Tibial artery (tissue), 4 donors: ENCODE data around the gene PPL.

Experiments used
- DNase-seq, 2 donors: peaks; one replicate each; pipeline ENCODE4 v3.0.0-alpha.2; 2019
- H3K27ac ChIP-seq, 2 donors: fragments of 200-600 bp; sonication (generic) in 1 of 2; 1 replicate in 1 of 2; 2 replicates in 1 of 2; pipeline ENCODE4 v1.5.1; 2018 to 2019; ENCODE audit warnings: mild to moderate bottlenecking in 1 of 2
- H3K27me3 ChIP-seq, 2 donors: fragments of 200-600 bp; sonication (generic) in 1 of 2; one replicate each; pipeline versions ENCODE4 v1.5.1 to v1.6.0; 2016 to 2019
- H3K36me3 ChIP-seq, 3 donors: fragments of 200-600 bp; sonication (generic) in 2 of 3; one replicate each; pipeline ENCODE4 v1.5.1; 2016 to 2019; ENCODE audit warnings: mild to moderate bottlenecking in 2 of 3
- H3K4me1 ChIP-seq, 4 donors: fragments of 200-600 bp; sonication (generic) in 2 of 4; 1 replicate in 3 of 4; 2 replicates in 1 of 4; pipeline ENCODE4 v1.5.1; 2016 to 2019
- H3K4me3 ChIP-seq, 2 donors: fragments of 200-600 bp; sonication (generic) in 1 of 2; 1 replicate in 1 of 2; 2 replicates in 1 of 2; pipeline ENCODE4 v1.5.1; 2018 to 2019; ENCODE audit warnings: mild to moderate bottlenecking in 2 of 2
- H3K9me3 ChIP-seq, 3 donors: fragments of 200-600 bp; sonication (generic) in 1 of 3; one replicate each; pipeline ENCODE4 v1.5.1; 2016 to 2019
- CTCF ChIP-seq, 2 experiments: fragments of 200-600 bp in 1 of 2; fragments of 450-650 bp in 1 of 2; IDR thresholded peaks; one replicate each; pipeline ENCODE4 v1.5.1; 2017 to 2019; ENCODE audit warnings: antibody characterized with exemption in 2 of 2, mild to moderate bottlenecking in 1 of 2, moderate library complexity in 1 of 2
- intact Hi-C: fragments of 100-400 bp; cut with DNase I; formaldehyde crosslinking; loops from one replicate; pipeline ENCODE4 v1.15.0; 2023; ENCODE audit warnings: low total_unique reads

PPL gene

GRCh38 chr16:4979736-4980660 is 43.0 kb upstream of the PPL start:
- no peaks in the 10 kb centered on the region for H3K4me1 ChIP-seq
- no peak for TF ChIP-seq CTCF (IDR thresholded peaks at IDR 0.05)
- no peak overlapping the region for H3K4me3 ChIP-seq
- intact Hi-C loops, result no loop called here
- H3K36me3 ChIP-seq, result no peaks in the 10 kb centered on the region
- no peaks in the 10 kb centered on the region for H3K27me3 ChIP-seq
- H3K9me3 ChIP-seq, result peaks cover 0 to 10% (median 0%) of the 10 kb centered on the region in 3 donors
- H3K27ac ChIP-seq, result no peak overlapping the region
- no peak for DNase-seq

GRCh38 chr16:4979164-4979563 is 42.2 kb upstream of the PPL start:
- H3K4me1 ChIP-seq, result no peaks in the 10 kb centered on the region
- H3K27me3 ChIP-seq, result no peaks in the 10 kb centered on the region
- no peak for DNase-seq
- H3K9me3 ChIP-seq, result peaks cover 0 to 7% (median 0%) of the 10 kb centered on the region in 3 donors
- no peak overlapping the region for H3K27ac ChIP-seq
- no peaks in the 10 kb centered on the region for H3K36me3 ChIP-seq
- intact Hi-C loops, result no loop called here
- no peak for TF ChIP-seq CTCF (IDR thresholded peaks at IDR 0.05)
- H3K4me3 ChIP-seq, result no peak overlapping the region

GRCh38 chr16:4976611-4977145 is 39.7 kb upstream of the PPL start:
- intact Hi-C loops, result no loop called here
- H3K27ac ChIP-seq, result no peak overlapping the region
- no peak for TF ChIP-seq CTCF (IDR thresholded peaks at IDR 0.05)

GRCh38 chr16:4976079-4976478 is 39.1 kb upstream of the PPL start:
- H3K4me3 ChIP-seq, result no peak overlapping the region
- H3K9me3 ChIP-seq, result peaks cover 0 to 4% (median 0%) of the 10 kb centered on the region in 3 donors
- H3K27me3 ChIP-seq, result peaks cover 0 to 19% of the 10 kb centered on the region in 2 donors
- TF ChIP-seq CTCF (IDR thresholded peaks at IDR 0.05), result no peak
- intact Hi-C loops, result no loop called here
- no peaks in the 10 kb centered on the region for H3K36me3 ChIP-seq
- no peaks in the 10 kb centered on the region for H3K4me1 ChIP-seq
- no peak overlapping the region for H3K27ac ChIP-seq
- no peak for DNase-seq

More at GRCh38 chr16:4976611-4977145, 39.7 kb upstream of the PPL start:
- H3K4me3 ChIP-seq, result no peak overlapping the region
- H3K36me3 ChIP-seq, result no peaks in the 10 kb centered on the region
- H3K27me3 ChIP-seq, result peaks cover 0 to 15% of the 10 kb centered on the region in 2 donors
- no peaks in the 10 kb centered on the region for H3K4me1 ChIP-seq
- DNase-seq, result no peak
- peaks cover 0 to 4% (median 0%) of the 10 kb centered on the region in 3 donors for H3K9me3 ChIP-seq

GRCh38 chr16:4972938-4973587 is 36.1 kb upstream of the PPL start:
- Histone ChIP-seq H3K27ac (no peak overlapping the region), H3K4me1 (no peaks in the 10 kb centered on the region), H3K27me3 (peaks cover 0 to 32% of the 10 kb centered on the region in 2 donors), H3K9me3 (peaks cover 0 to 4% (median 0%) of the 10 kb centered on the region in 3 donors), H3K4me3 (no peak overlapping the region), H3K36me3 (no peaks in the 10 kb centered on the region)
- no peak for TF ChIP-seq CTCF (IDR thresholded peaks at IDR 0.05)
- intact Hi-C loops, result no loop called here
- DNase-seq, result no peak
